Naive thymus-derived CD8-positive, alpha-beta T cell (primary cell): ENCODE data around the gene SCARB2. TPM values are rescaled to one million over a fixed set of nuclear protein-coding genes. Genes with fewer than 3 reads are reported as not detected.

Experiments used
- ATAC-seq, 2 donors: fragments of 150-1000 bp; cut with Tn5 transposase in 1 of 2; sonication (Bioruptor Pico), chemical (Tn5 transposase) in 1 of 2; 1 replicate in 1 of 2; 2 replicates in 1 of 2; pipeline ENCODE4 v1.10.0; 2021; ENCODE audit warnings: mild to moderate bottlenecking in 2 of 2, moderate library complexity in 2 of 2
- POLR2A ChIA-PET: fragments of 350-600 bp; sonication (Branson Sonifier 250); formaldehyde crosslinking; loops from one replicate; lab custom pipeline; 2021; ENCODE audit warnings: antibody characterized with exemption; lab: Charles Lee
- DNase-seq, 10 donors: peaks; one replicate each; pipeline versions ENCODE4 v3.0.0 to v3.0.0-alpha.2; 2020 to 2022
- H3K27ac Mint-ChIP-seq, 10 donors: one replicate each; pipeline ENCODE4 v1.8.0; 2020 to 2022; ENCODE audit warnings: mild to moderate bottlenecking in 10 of 10, mixed read lengths in 10 of 10, moderate library complexity in 4 of 10, inconsistent platforms in 1 of 10
- H3K27me3 Mint-ChIP-seq, 5 donors: one replicate each; pipeline ENCODE4 v1.8.0; 2021 to 2022; ENCODE audit warnings: mixed read lengths in 5 of 5
- H3K36me3 Mint-ChIP-seq, 3 donors: one replicate each; pipeline ENCODE4 v1.8.0; 2020 to 2022; ENCODE audit warnings: mixed read lengths in 3 of 3, mild to moderate bottlenecking in 2 of 3, inconsistent platforms in 1 of 3
- H3K4me1 Mint-ChIP-seq, 4 donors: one replicate each; pipeline ENCODE4 v1.8.0; 2021 to 2022; ENCODE audit warnings: mixed read lengths in 4 of 4
- H3K4me3 Mint-ChIP-seq, 10 donors: one replicate each; pipeline ENCODE4 v1.8.0; 2020 to 2022; ENCODE audit warnings: mild to moderate bottlenecking in 10 of 10, mixed read lengths in 10 of 10, moderate library complexity in 6 of 10, inconsistent platforms in 1 of 10
- H3K9me3 Mint-ChIP-seq, 9 donors: one replicate each; pipeline ENCODE4 v1.8.0; 2020 to 2022; ENCODE audit warnings: mixed read lengths in 9 of 9, mild to moderate bottlenecking in 3 of 9, inconsistent platforms in 1 of 9, moderate library complexity in 1 of 9
- polyA plus RNA-seq, 3 donors: library from polyadenylated mRNA; unstranded; fragments of 300-500 nt; fragmentation: Illumina TruSeq; gene quantifications; one replicate each; pipeline ENCODE4 v1.2.3, GENCODE V29; 2021
- total RNA-seq, 8 experiments: library from RNA in 2 of 8; stranded (reverse) in 2 of 8; gene quantifications; one replicate each; pipeline ENCODE4 v1.2.3 and lab custom pipeline; 2021 to 2026

Gene SCARB2
- total and polyA plus RNA-seq, 5 experiments from 2014 or later = 11.0 to 25.8 (median 14.3) TPM

GRCh38 chr4:76219299-76220055, 5.9 kb upstream of the SCARB2 start:
- Mint-ChIP-seq H3K27ac (no peak overlapping the region), H3K36me3 (no peaks in the 10 kb centered on the region), H3K4me3 (no peak overlapping the region), H3K9me3 (no peaks in the 10 kb centered on the region), H3K27me3 (no peaks in the 10 kb centered on the region), H3K4me1 (peaks cover 5 to 20% (median 18%) of the 10 kb centered on the region in 4 donors)
- POLR2A ChIA-PET = no interaction called here
- ATAC-seq (no peak), DNase-seq (no peak)

- ATAC-seq = no peak
- no peaks in the 10 kb centered on the region for H3K27me3 Mint-ChIP-seq
- POLR2A ChIA-PET = no interaction called here
- no peak for DNase-seq
- no peaks in the 10 kb centered on the region for H3K36me3 Mint-ChIP-seq
- H3K4me1 Mint-ChIP-seq = peaks cover 16 to 37% (median 33%) of the 10 kb centered on the region in 4 donors
- H3K9me3 Mint-ChIP-seq = no peaks in the 10 kb centered on the region
- no peak overlapping the region for H3K4me3 Mint-ChIP-seq
- peak overlapping the region in 4 of 10 donors; percentile 58 to 84 (median 63) for H3K27ac Mint-ChIP-seq
Measured at GRCh38 chr4:76216975-76217814, 3.6 kb upstream of the SCARB2 start.

- Mint-ChIP-seq H3K4me1 (peaks cover 20 to 44% (median 40%) of the 10 kb centered on the region in 4 donors), H3K4me3 (peak overlapping the region in 2 of 10 donors; percentile 2 to 8), H3K27ac (peak overlapping the region in 6 of 10 donors; percentile 5 to 97 (median 60))
Measured at GRCh38 chr4:76216524-76216923, 2.9 kb upstream of the SCARB2 start.

GRCh38 chr4:76215077-76215476, 1.5 kb upstream of the SCARB2 start:
- DNase-seq = no peak
- no peak for ATAC-seq
- Mint-ChIP-seq H3K4me1 (peaks cover 25 to 58% (median 54%) of the 10 kb centered on the region in 4 donors), H3K27me3 (no peaks in the 10 kb centered on the region), H3K9me3 (no peaks in the 10 kb centered on the region), H3K4me3 (peak overlapping the region in 8 of 10 donors; percentile 9 to 86 (median 32)), H3K36me3 (no peaks in the 10 kb centered on the region), H3K27ac (peak overlapping the region in 8 of 10 donors; percentile 63 to 97 (median 92))
- POLR2A ChIA-PET = interaction anchor here (0.9 kb wide), 2 partner anchors 36 to 67 kb away, joined by 3 read pairs; partner anchors contain the start of gene NUP54

More at GRCh38 chr4:76216524-76216923, 2.9 kb upstream of the SCARB2 start:
- no peaks in the 10 kb centered on the region for H3K27me3 Mint-ChIP-seq
- ATAC-seq (no peak), DNase-seq (no peak)
- POLR2A ChIA-PET = no interaction called here
- H3K9me3 Mint-ChIP-seq = no peaks in the 10 kb centered on the region
- no peaks in the 10 kb centered on the region for H3K36me3 Mint-ChIP-seq

GRCh38 chr4:76214177-76214675, 602 bp upstream of the SCARB2 start:
- no peaks in the 10 kb centered on the region for H3K9me3 Mint-ChIP-seq
- peaks cover 25 to 63% (median 61%) of the 10 kb centered on the region in 4 donors for H3K4me1 Mint-ChIP-seq
- DNase-seq = peak in 1 of 10 donors; percentile 67
- H3K36me3 Mint-ChIP-seq = peaks cover 0 to 4% (median 0%) of the 10 kb centered on the region in 3 donors
- no peak for ATAC-seq
- H3K27ac Mint-ChIP-seq = peak overlapping the region; percentile 89 to 99 (median 96)
- H3K27me3 Mint-ChIP-seq = no peaks in the 10 kb centered on the region
- H3K4me3 Mint-ChIP-seq = peak overlapping the region; percentile 84 to 99 (median 92)
- POLR2A ChIA-PET = interaction anchor here (1.9 kb wide), 1 partner anchor 66 kb away, joined by 9 read pairs; the partner anchor contains the start of gene NUP54

GRCh38 chr4:76212851-76213414, 691 bp downstream of the SCARB2 start:
- POLR2A ChIA-PET = interaction anchor here (0.6 to 1.9 kb wide), 5 partner anchors 9 to 1651 kb away, joined by 4 to 13 read pairs (median 4); partner anchors contain the start of gene NUP54

GRCh38 chr4:76211769-76212708, 1.6 kb downstream of the SCARB2 start:
- DNase-seq (no peak), ATAC-seq (no peak)
- H3K27me3 Mint-ChIP-seq = no peaks in the 10 kb centered on the region
- peak overlapping the region; percentile 85 to 96 (median 92) for H3K4me3 Mint-ChIP-seq
- POLR2A ChIA-PET = interaction anchor here (0.6 to 1.9 kb wide), 4 partner anchors 8 to 1651 kb away, joined by 4 to 13 read pairs (median 6); partner anchors contain the start of gene NUP54
- peak overlapping the region; percentile 89 to 98 (median 98) for H3K27ac Mint-ChIP-seq
- H3K9me3 Mint-ChIP-seq = no peaks in the 10 kb centered on the region
- H3K36me3 Mint-ChIP-seq = peaks cover 0 to 9% (median 0%) of the 10 kb centered on the region in 3 donors
- peaks cover 36 to 81% (median 78%) of the 10 kb centered on the region in 4 donors for H3K4me1 Mint-ChIP-seq

More at GRCh38 chr4:76212851-76213414, 691 bp downstream of the SCARB2 start:
- Mint-ChIP-seq H3K4me1 (peaks cover 31 to 74% (median 71%) of the 10 kb centered on the region in 4 donors), H3K36me3 (peaks cover 0 to 9% (median 0%) of the 10 kb centered on the region in 3 donors), H3K4me3 (peak overlapping the region; percentile 85 to 96 (median 92)), H3K9me3 (no peaks in the 10 kb centered on the region), H3K27me3 (no peaks in the 10 kb centered on the region), H3K27ac (peak overlapping the region; percentile 89 to 98 (median 98))
- ATAC-seq (peak; percentile 53 to 69), DNase-seq (peak in 9 of 10 donors; percentile 35 to 84 (median 67))

- POLR2A ChIA-PET = interaction anchor here (1.4 kb wide), 1 partner anchor 10 kb away, joined by 5 read pairs; no protein-coding TSS in a partner anchor
Measured at GRCh38 chr4:76210452-76210851, 3.2 kb downstream of the SCARB2 start.

GRCh38 chr4:76209881-76210280, 3.7 kb downstream of the SCARB2 start:
- Mint-ChIP-seq H3K4me1 (peaks cover 41 to 81% (median 77%) of the 10 kb centered on the region in 4 donors), H3K4me3 (no peak overlapping the region), H3K9me3 (no peaks in the 10 kb centered on the region), H3K36me3 (peaks cover 0 to 9% (median 0%) of the 10 kb centered on the region in 3 donors), H3K27ac (peak overlapping the region in 7 of 10 donors; percentile 41 to 96 (median 49)), H3K27me3 (no peaks in the 10 kb centered on the region)
- ATAC-seq (no peak), DNase-seq (no peak)
- POLR2A ChIA-PET = interaction anchor here (1.4 kb wide), 1 partner anchor 10 kb away, joined by 5 read pairs; no protein-coding TSS in a partner anchor

More at GRCh38 chr4:76210452-76210851, 3.2 kb downstream of the SCARB2 start:
- DNase-seq (no peak), ATAC-seq (no peak)
- Mint-ChIP-seq H3K36me3 (peaks cover 0 to 9% (median 0%) of the 10 kb centered on the region in 3 donors), H3K27me3 (no peaks in the 10 kb centered on the region), H3K4me1 (peaks cover 41 to 86% (median 83%) of the 10 kb centered on the region in 4 donors), H3K9me3 (no peaks in the 10 kb centered on the region), H3K27ac (peak overlapping the region in 6 of 10 donors; percentile 50 to 96 (median 69)), H3K4me3 (no peak overlapping the region)

- DNase-seq (no peak), ATAC-seq (no peak)
- Mint-ChIP-seq H3K4me1 (peaks cover 37 to 79% (median 73%) of the 10 kb centered on the region in 4 donors), H3K4me3 (peak overlapping the region in 3 of 10 donors; percentile 2 to 32 (median 19)), H3K36me3 (peaks cover 0 to 18% (median 0%) of the 10 kb centered on the region in 3 donors), H3K27ac (peak overlapping the region in 6 of 10 donors; percentile 27 to 71 (median 51)), H3K27me3 (no peaks in the 10 kb centered on the region), H3K9me3 (no peaks in the 10 kb centered on the region)
- POLR2A ChIA-PET = interaction anchor here (1.0 kb wide), 1 partner anchor 146 kb away, joined by 5 read pairs; no protein-coding TSS in a partner anchor
Measured at GRCh38 chr4:76208005-76208765, 5.4 kb downstream of the SCARB2 start.
